ENCODE measurements around the gene WDR4.

- TF ChIP-seq EZH2 (IDR thresholded peaks at IDR 0.05; ENCODE audit: low read length, unreplicated experiment), result no peak
- TF ChIP-seq CTCF (conservative IDR thresholded peaks at IDR 0.05; ENCODE audit: low read depth, low read length), result no peak
Measured at GRCh38 chr21:42848932-42849758, 30.2 kb downstream of the WDR4 start.

All from PC-3 (cell line).